GM12878 (cell line): Measurements from ENCODE around the gene BORCS8. TPM values are rescaled to one million over a fixed set of nuclear protein-coding genes. Genes with fewer than 3 reads are reported as not detected.

Experiments used
- ATAC-seq: fragments of 200-7000 bp; cut with Tn5 transposase; 3 replicates; pipeline ENCODE4 v1.9.1; 2020; ENCODE audit warnings: mild to moderate bottlenecking, moderate library complexity
- BruUV-seq: library from RNA; stranded (reverse); fragments of 400-500 nt; replicated peaks from 2 replicates; lab custom pipeline; 2021; lab: Mats Ljungman, UMichigan
- CTCF ChIA-PET: fragments of 300-600 bp; sonication (Branson Sonifier 250); formaldehyde crosslinking; extraction: SDS; loops from one replicate; lab custom pipeline; 2021; ENCODE audit warnings: inconsistent platforms; lab: Yijun Ruan, JAX
- POLR2A ChIA-PET: fragments of 350-600 bp; formaldehyde crosslinking; extraction: SDS; loops from one replicate; lab custom pipeline; 2021; ENCODE audit warnings: inconsistent platforms; lab: Charles Lee
- RAD21 ChIA-PET: fragments of 300-600 bp; sonication (Branson Sonifier 250); formaldehyde crosslinking; loops from one replicate; lab custom pipeline; 2023; ENCODE audit warnings: antibody characterized with exemption; ENCODE audit not compliant: unreplicated experiment; lab: Charles Lee
- SMC1A ChIA-PET: fragments of 300-600 bp; sonication (Branson Sonifier 250); formaldehyde crosslinking; loops from one replicate; lab custom pipeline; 2023; ENCODE audit not compliant: unreplicated experiment, uncharacterized antibody; lab: Charles Lee
- DNase-seq: peaks from one replicate; pipeline ENCODE4 v3.0.0-alpha.2; 2011; ENCODE audit warnings: low read depth, low spot score
- FAIRE-seq: peaks from 3 replicates; lab custom pipeline; 2011; peaks lifted over from hg19 to GRCh38; lab: Jason Lieb, UNC
- H2AFZ ChIP-seq: 2 replicates; pipeline ENCODE4 v1.6.0; 2011; ENCODE audit warnings: low read depth, low read length, control low read depth; ENCODE audit not compliant: control insufficient read depth
- H3K27ac ChIP-seq: 2 replicates; pipeline ENCODE4 v1.5.1; 2011; ENCODE audit warnings: control low read depth; ENCODE audit not compliant: control insufficient read depth, insufficient read depth
- H3K27me3 ChIP-seq, 2 experiments: replicated peaks in 1 of 2; 2 replicates each; pipeline versions ENCODE4 v1.6.0 to v1.6.1; 2011; ENCODE audit warnings: low read length in 1 of 2; ENCODE audit not compliant: control insufficient read depth in 2 of 2, insufficient read depth in 2 of 2
- H3K36me3 ChIP-seq, 2 experiments: 2 replicates each; pipeline ENCODE4 v1.5.1; 2011; ENCODE audit warnings: low read length in 1 of 2; ENCODE audit not compliant: control insufficient read depth in 2 of 2, insufficient read depth in 2 of 2
- H3K4me1 ChIP-seq: 2 replicates; pipeline ENCODE4 v1.6.1; 2011; ENCODE audit warnings: mild to moderate bottlenecking, low read length, moderate library complexity, mixed read lengths; ENCODE audit not compliant: control insufficient read depth, insufficient read depth
- H3K4me2 ChIP-seq: 2 replicates; pipeline ENCODE4 v1.6.0; 2011; ENCODE audit warnings: control low read depth; ENCODE audit not compliant: control insufficient read depth, insufficient read depth
- H3K4me3 ChIP-seq: fragments of 200-600 bp; sonication (generic); 2 replicates; pipeline ENCODE4 v1.5.1; 2016
- H3K79me2 ChIP-seq: 2 replicates; pipeline ENCODE4 v1.6.0; 2011; ENCODE audit warnings: low read length; ENCODE audit not compliant: control insufficient read depth, insufficient read depth
- H3K9ac ChIP-seq: 2 replicates; pipeline ENCODE4 v1.8.0; 2011; ENCODE audit warnings: low read length, control low read depth, mixed read lengths; ENCODE audit not compliant: control insufficient read depth, insufficient read depth
- H3K9me3 ChIP-seq: replicated peaks from 3 replicates; pipeline ENCODE4 v1.5.1; 2011; ENCODE audit warnings: mild to moderate bottlenecking, low read length; ENCODE audit not compliant: control insufficient read depth, insufficient read depth
- H4K20me1 ChIP-seq: 2 replicates; pipeline ENCODE4 v1.6.0; 2011; ENCODE audit not compliant: control insufficient read depth, insufficient read depth
- BRCA1 ChIP-seq: IDR thresholded peaks from 2 replicates; pipeline ENCODE4 v1.6.1; 2011; ENCODE audit warnings: low read depth, low read length, improper control_type of control experiment
- CBX5 ChIP-seq: sonication (generic); IDR thresholded peaks from 2 replicates; pipeline ENCODE4 v1.6.1; 2016; ENCODE audit warnings: low read depth, moderate library complexity, mild to moderate bottlenecking, inconsistent platforms
- E4F1 ChIP-seq: fragments of 450-650 bp; IDR thresholded peaks from 2 replicates; pipeline ENCODE4 v1.6.1; 2018; ENCODE audit warnings: borderline replicate concordance, mild to moderate bottlenecking; ENCODE audit not compliant: partially characterized antibody
- FOS ChIP-seq: IDR thresholded peaks from 3 replicates; pipeline ENCODE4 v1.6.1; 2011; ENCODE audit warnings: borderline replicate concordance; ENCODE audit not compliant: insufficient read length; ENCODE audit errors: extremely low read depth
- IKZF2 ChIP-seq, 2 experiments: fragments of 450-650 bp; IDR thresholded peaks; 2 replicates each; pipeline ENCODE4 v1.6.1; 2017; ENCODE audit warnings: mild to moderate bottlenecking in 2 of 2, moderate library complexity in 2 of 2
- MEF2A ChIP-seq: IDR thresholded peaks from 2 replicates; pipeline ENCODE4 v1.6.1; 2011; ENCODE audit warnings: low read depth, mild to moderate bottlenecking, low read length, moderate library complexity; ENCODE audit not compliant: insufficient read depth
- MLLT1 ChIP-seq: fragments of 450-650 bp; IDR thresholded peaks from 2 replicates; pipeline ENCODE4 v1.6.1; 2016; ENCODE audit warnings: mild to moderate bottlenecking
- MXI1 ChIP-seq: fragments of 150-350 bp; IDR thresholded peaks from 2 replicates; pipeline ENCODE4 v1.6.1; 2011; ENCODE audit warnings: low read depth, mild to moderate bottlenecking, inconsistent platforms, low read length, improper control_type of control experiment
- RUNX3 ChIP-seq: IDR thresholded peaks from 2 replicates; pipeline ENCODE4 v1.6.1; 2012; ENCODE audit warnings: low read length, inconsistent platforms
- SPI1 ChIP-seq: IDR thresholded peaks from 2 replicates; pipeline ENCODE4 v1.6.1; 2011; ENCODE audit warnings: low read depth, mild to moderate bottlenecking, low read length, moderate library complexity, borderline replicate concordance; ENCODE audit not compliant: insufficient read depth
- YY1 ChIP-seq: IDR thresholded peaks from 2 replicates; pipeline ENCODE4 v1.6.1; 2011; ENCODE audit warnings: low read depth, mild to moderate bottlenecking, low read length
- WGBS: methylation state at CpG from one replicate; pipeline ENCODE4 v1.1.6; 2016; ENCODE audit warnings: low lambda C conversion rate; ENCODE audit not compliant: insufficient replicate concordance, insufficient coverage; ENCODE audit errors: missing lambda C conversion rate; 5-methylcytosine and 5-hydroxymethylcytosine counted together
- in situ Hi-C: fragments of 300-500 bp; cut with MboI; formaldehyde crosslinking; loops from 9 replicates; pipeline ENCODE4 v1.14.3; 2018; ENCODE audit warnings: mixed read lengths
- intact Hi-C: fragments of 100-400 bp; cut with micrococcal nuclease; formaldehyde crosslinking; loops from one replicate; pipeline ENCODE4 v1.14.2; 2022; ENCODE audit not compliant: unreplicated experiment
- polyA plus RNA-seq, 11 experiments: library from polyadenylated mRNA; depleted of rRNA in 4 of 11; unstranded in 6 of 11; stranded (reverse) in 5 of 11; fragments of >200 nt; fragmentation: Nextera tagmentation in 4 of 11; fragmentation: Illumina TruSeq in 1 of 11; extraction: Ambion mirVana in 4 of 11; extraction: Trizol in 1 of 11; gene quantifications; 1 replicate in 1 of 11; 2 replicates in 10 of 11; pipeline versions ENCODE4 v1.2.1 to v1.2.3, GENCODE V29; 2011 to 2016; ENCODE audit warnings: inconsistent platforms in 2 of 11, missing spikeins in 2 of 11, low read depth in 1 of 11
- total RNA-seq, 4 experiments: library from RNA; depleted of rRNA in 3 of 4; stranded (reverse); fragments of >200 nt in 3 of 4; fragmentation: Illumina TruSeq in 1 of 4; extraction: Trizol in 1 of 4; gene quantifications; 2 replicates each; pipeline versions ENCODE4 v1.2.1 to v1.2.3, GENCODE V29; 2013 to 2021
- TF ChIP-seq, protein P1 (sequence below): fragments of 450-650 bp; IDR thresholded peaks from 2 replicates; pipeline ENCODE4 v1.6.1; 2017; ENCODE audit warnings: mild to moderate bottlenecking, moderate library complexity
- TF ChIP-seq, protein P2 (sequence below): fragments of 450-650 bp; IDR thresholded peaks from 2 replicates; pipeline ENCODE4 v1.6.1; 2017; ENCODE audit warnings: mild to moderate bottlenecking

BORCS8 gene
- total and polyA plus RNA-seq, 10 of the 15 experiments (the other 5 are each of a cell fraction or from before 2014, with no cell fraction given) = 3.7 to 40.3 (median 23.4) TPM

DNA sequence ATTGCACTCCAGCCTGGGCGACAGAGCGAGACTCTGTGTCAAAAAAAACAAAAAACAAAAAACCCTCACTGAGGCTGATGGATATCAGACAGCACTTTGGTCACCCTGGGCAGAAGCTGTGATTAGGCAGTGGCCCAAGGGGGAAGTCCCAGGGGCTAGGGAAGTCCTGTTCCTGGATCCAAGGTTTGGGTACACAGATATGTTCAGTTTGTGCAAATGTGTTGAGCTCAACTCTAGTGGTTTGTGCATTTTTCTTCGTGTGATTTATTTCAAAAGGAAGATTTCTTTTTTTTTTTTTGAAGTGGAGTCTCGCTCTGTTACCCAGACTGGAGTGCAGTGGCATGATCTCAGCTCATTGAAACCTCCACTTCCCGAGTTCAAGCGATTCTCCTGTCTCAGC is 34.1 kb downstream of the BORCS8 start:
- in situ Hi-C loops = no loop called here
- POLR2A ChIA-PET = interaction anchor here (0.8 to 7.7 kb wide), 5 partner anchors 8 to 34 kb away, joined by 3 to 74 read pairs (median 6); partner anchors contain the start of genes BORCS8 and MEF2B
- SMC1A ChIA-PET = interaction anchor here (0.9 to 7.4 kb wide), 3 partner anchors 10 to 17 kb away, joined by 3 to 83 read pairs (median 51); partner anchors contain the start of gene MEF2B
- intact Hi-C loops = no loop called here
- Histone ChIP-seq H3K9me3 (no peaks in the 10 kb centered on the region; the same call in 2 of the 3 replicates), H3K36me3 (peaks cover 0 to 3% of the 10 kb centered on the region in 2 experiments; a peak in 1 of 4 replicates), H4K20me1 (no peaks in the 10 kb centered on the region), H3K27me3 (no peaks in the 10 kb centered on the region), H3K4me3 (no peak overlapping the region), H3K27ac (peak overlapping the region; percentile 7), H3K4me2 (0 out of 2 replicates have a peak overlapping the region, but pooled peaks have one; percentile 21), H3K4me1 (peaks cover 65% of the 10 kb centered on the region), H3K79me2 (peaks cover 2% of the 10 kb centered on the region), H3K9ac (no peak overlapping the region), H2AFZ (no peak overlapping the region)
- RAD21 ChIA-PET = interaction anchor here (0.7 to 17.5 kb wide), 6 partner anchors 10 to 319 kb away, joined by 3 to 394 read pairs (median 5); partner anchors contain the start of gene MEF2B
- no peak for FAIRE-seq
- no peak for DNase-seq
- no TSS peak for BruUV-seq
- ATAC-seq = peak; percentile 38
- WGBS = 2% methylated on average over 5 of the region's 6 CpGs
- CTCF ChIA-PET = interaction anchor here (1.0 to 11.3 kb wide), 6 partner anchors 10 to 104 kb away, joined by 3 to 135 read pairs (median 32); partner anchors contain the start of gene MEF2B
- TF ChIP-seq, protein P1, sequence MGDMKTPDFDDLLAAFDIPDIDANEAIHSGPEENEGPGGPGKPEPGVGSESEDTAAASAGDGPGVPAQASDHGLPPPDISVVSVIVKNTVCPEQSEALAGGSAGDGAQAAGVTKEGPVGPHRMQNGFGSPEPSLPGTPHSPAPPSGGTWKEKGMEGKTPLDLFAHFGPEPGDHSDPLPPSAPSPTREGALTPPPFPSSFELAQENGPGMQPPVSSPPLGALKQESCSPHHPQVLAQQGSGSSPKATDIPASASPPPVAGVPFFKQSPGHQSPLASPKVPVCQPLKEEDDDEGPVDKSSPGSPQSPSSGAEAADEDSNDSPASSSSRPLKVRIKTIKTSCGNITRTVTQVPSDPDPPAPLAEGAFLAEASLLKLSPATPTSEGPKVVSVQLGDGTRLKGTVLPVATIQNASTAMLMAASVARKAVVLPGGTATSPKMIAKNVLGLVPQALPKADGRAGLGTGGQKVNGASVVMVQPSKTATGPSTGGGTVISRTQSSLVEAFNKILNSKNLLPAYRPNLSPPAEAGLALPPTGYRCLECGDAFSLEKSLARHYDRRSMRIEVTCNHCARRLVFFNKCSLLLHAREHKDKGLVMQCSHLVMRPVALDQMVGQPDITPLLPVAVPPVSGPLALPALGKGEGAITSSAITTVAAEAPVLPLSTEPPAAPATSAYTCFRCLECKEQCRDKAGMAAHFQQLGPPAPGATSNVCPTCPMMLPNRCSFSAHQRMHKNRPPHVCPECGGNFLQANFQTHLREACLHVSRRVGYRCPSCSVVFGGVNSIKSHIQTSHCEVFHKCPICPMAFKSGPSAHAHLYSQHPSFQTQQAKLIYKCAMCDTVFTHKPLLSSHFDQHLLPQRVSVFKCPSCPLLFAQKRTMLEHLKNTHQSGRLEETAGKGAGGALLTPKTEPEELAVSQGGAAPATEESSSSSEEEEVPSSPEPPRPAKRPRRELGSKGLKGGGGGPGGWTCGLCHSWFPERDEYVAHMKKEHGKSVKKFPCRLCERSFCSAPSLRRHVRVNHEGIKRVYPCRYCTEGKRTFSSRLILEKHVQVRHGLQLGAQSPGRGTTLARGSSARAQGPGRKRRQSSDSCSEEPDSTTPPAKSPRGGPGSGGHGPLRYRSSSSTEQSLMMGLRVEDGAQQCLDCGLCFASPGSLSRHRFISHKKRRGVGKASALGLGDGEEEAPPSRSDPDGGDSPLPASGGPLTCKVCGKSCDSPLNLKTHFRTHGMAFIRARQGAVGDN = peak; percentile 44; the same call in 1 of the 2 replicates
- TF ChIP-seq MLLT1 (peak; percentile 28; the same call in 1 of the 2 replicates), MEF2A (no peak), BRCA1 (no peak), SPI1 (peak; percentile 16; the same call in 1 of the 2 replicates), RUNX3 (peak; percentile 34; the same call in 1 of the 2 replicates), YY1 (no peak), FOS (no peak), E4F1 (no peak), IKZF2 (IDR thresholded peaks at IDR 0.05) (peak; percentile 65 to 74), MXI1 (no peak), CBX5 (no peak)
- TF ChIP-seq, protein P2, sequence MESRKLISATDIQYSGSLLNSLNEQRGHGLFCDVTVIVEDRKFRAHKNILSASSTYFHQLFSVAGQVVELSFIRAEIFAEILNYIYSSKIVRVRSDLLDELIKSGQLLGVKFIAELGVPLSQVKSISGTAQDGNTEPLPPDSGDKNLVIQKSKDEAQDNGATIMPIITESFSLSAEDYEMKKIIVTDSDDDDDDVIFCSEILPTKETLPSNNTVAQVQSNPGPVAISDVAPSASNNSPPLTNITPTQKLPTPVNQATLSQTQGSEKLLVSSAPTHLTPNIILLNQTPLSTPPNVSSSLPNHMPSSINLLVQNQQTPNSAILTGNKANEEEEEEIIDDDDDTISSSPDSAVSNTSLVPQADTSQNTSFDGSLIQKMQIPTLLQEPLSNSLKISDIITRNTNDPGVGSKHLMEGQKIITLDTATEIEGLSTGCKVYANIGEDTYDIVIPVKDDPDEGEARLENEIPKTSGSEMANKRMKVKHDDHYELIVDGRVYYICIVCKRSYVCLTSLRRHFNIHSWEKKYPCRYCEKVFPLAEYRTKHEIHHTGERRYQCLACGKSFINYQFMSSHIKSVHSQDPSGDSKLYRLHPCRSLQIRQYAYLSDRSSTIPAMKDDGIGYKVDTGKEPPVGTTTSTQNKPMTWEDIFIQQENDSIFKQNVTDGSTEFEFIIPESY = no peak
